Cardiac muscle cell (in vitro differentiated cells and primary cell): ENCODE results near the gene TUBB2A. TPM values are rescaled to one million over a fixed set of nuclear protein-coding genes. Genes with fewer than 3 reads are reported as not detected.
A peak's percentile ranks its signal among the peaks of the same experiment; 100 is the strongest.

ENCODE experiments used
- DNase-seq, 2 donors: peaks; one replicate each; pipeline versions ENCODE4 v3.0.0 to v3.0.0-alpha.2; 2010 to 2017; ENCODE audit warnings: low read depth in 1 of 2, low spot score in 1 of 2
- H3K27ac ChIP-seq: fragments of 200-600 bp; sonication (generic); 2 replicates; pipeline ENCODE4 v1.5.1; 2016
- H3K27me3 ChIP-seq: fragments of 200-600 bp; sonication (generic); 2 replicates; pipeline ENCODE4 v1.6.0; 2016; ENCODE audit warnings: control low read depth
- H3K36me3 ChIP-seq: fragments of 200-600 bp; sonication (generic); 2 replicates; pipeline ENCODE4 v1.5.1; 2016; ENCODE audit warnings: control low read depth
- H3K4me1 ChIP-seq: fragments of 200-600 bp; sonication (generic); 2 replicates; pipeline ENCODE4 v1.8.1; 2017; ENCODE audit warnings: low read depth, mild to moderate bottlenecking, mixed run types
- H3K4me3 ChIP-seq: fragments of 200-600 bp; sonication (generic); 2 replicates; pipeline ENCODE4 v1.5.1; 2016; ENCODE audit warnings: mild to moderate bottlenecking
- H3K9me3 ChIP-seq: fragments of 200-600 bp; sonication (generic); 2 replicates; pipeline ENCODE4 v1.5.1; 2017; ENCODE audit warnings: low read depth, mild to moderate bottlenecking, control low read depth
- polyA plus RNA-seq: library from polyadenylated mRNA; unstranded; fragments of >200 nt; fragmentation: Nextera tagmentation; extraction: Ambion mirVana; gene quantifications from 2 replicates; pipeline ENCODE4 v1.2.1, GENCODE V29; 2016
- total RNA-seq: library from RNA; depleted of rRNA; stranded (reverse); fragments of >200 nt; gene quantifications from 2 replicates; pipeline ENCODE4 v1.2.3, GENCODE V29; 2016
- TF ChIP-seq, protein P1 (sequence below): IDR thresholded peaks from 2 replicates; pipeline ENCODE4 v1.5.1; 2012; ENCODE audit warnings: low read depth, mild to moderate bottlenecking, low read length

TUBB2A gene
- total and polyA plus RNA-seq, 2 experiments from 2014 or later = 46.3 to 110 TPM

DNA sequence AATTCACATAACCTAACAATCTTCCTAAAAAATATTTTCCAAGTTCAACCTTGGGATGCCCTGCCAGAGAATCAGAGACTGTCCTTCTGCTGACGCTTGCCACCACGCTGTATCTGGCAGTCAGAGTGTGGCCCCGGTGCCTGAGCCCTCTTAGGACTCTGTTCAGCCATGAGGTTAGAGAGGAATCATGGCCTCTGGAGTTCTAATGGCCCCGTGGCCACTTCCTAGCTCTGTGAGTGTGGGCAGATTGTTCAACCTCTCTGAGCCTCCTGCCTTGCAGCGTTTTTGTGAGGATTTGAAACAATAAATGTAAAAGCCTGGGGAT lies 36.6 kb downstream of the TUBB2A start:
- Histone ChIP-seq H3K36me3 (no peaks in the 10 kb centered on the region), H3K4me3 (no peak overlapping the region), H3K9me3 (no peaks in the 10 kb centered on the region), H3K4me1 (no peaks in the 10 kb centered on the region), H3K27ac (no peak overlapping the region), H3K27me3 (no peaks in the 10 kb centered on the region)
- no peak for DNase-seq
- TF ChIP-seq, protein P1, sequence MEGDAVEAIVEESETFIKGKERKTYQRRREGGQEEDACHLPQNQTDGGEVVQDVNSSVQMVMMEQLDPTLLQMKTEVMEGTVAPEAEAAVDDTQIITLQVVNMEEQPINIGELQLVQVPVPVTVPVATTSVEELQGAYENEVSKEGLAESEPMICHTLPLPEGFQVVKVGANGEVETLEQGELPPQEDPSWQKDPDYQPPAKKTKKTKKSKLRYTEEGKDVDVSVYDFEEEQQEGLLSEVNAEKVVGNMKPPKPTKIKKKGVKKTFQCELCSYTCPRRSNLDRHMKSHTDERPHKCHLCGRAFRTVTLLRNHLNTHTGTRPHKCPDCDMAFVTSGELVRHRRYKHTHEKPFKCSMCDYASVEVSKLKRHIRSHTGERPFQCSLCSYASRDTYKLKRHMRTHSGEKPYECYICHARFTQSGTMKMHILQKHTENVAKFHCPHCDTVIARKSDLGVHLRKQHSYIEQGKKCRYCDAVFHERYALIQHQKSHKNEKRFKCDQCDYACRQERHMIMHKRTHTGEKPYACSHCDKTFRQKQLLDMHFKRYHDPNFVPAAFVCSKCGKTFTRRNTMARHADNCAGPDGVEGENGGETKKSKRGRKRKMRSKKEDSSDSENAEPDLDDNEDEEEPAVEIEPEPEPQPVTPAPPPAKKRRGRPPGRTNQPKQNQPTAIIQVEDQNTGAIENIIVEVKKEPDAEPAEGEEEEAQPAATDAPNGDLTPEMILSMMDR = no peak

DNA sequence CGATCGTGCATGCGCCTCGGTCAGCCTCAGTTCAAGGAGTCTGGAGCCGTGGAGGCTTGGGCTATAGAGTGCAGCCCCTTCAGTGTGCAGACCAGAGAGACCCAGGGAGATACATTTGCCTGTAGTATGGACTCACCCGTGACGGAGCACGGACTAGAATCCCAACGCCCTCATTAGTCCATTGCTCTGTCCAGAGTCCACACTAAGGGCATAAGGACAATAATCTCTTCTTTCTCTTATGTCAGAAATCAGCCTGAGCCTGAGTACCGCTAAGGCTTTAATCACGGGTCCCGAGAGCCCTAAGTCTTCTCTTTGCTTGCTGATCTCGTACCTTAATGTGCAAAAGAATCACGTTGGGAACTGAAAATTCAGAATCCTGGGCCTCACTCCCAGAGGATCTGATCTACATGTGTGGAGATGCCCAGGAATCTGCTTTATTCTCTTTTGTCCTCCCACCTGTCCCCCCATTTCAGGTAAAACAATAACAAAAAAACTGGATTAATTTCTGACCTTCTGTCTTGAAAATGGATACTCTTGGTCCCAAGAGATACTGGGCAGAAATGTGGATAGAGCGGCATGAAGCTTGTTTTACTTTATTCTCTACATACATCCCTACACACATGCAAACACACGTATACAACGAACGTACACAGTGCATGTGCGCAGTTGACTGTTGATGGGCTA lies 38.2 kb downstream of the TUBB2A start:
- Histone ChIP-seq H3K4me1 (no peaks in the 10 kb centered on the region), H3K27me3 (no peaks in the 10 kb centered on the region), H3K27ac (peak overlapping the region; percentile 73), H3K36me3 (no peaks in the 10 kb centered on the region), H3K9me3 (no peaks in the 10 kb centered on the region), H3K4me3 (peak overlapping the region; percentile 64)
- TF ChIP-seq, protein P1 = no peak
- DNase-seq = peak in 1 of 2 donors; percentile 42

DNA sequence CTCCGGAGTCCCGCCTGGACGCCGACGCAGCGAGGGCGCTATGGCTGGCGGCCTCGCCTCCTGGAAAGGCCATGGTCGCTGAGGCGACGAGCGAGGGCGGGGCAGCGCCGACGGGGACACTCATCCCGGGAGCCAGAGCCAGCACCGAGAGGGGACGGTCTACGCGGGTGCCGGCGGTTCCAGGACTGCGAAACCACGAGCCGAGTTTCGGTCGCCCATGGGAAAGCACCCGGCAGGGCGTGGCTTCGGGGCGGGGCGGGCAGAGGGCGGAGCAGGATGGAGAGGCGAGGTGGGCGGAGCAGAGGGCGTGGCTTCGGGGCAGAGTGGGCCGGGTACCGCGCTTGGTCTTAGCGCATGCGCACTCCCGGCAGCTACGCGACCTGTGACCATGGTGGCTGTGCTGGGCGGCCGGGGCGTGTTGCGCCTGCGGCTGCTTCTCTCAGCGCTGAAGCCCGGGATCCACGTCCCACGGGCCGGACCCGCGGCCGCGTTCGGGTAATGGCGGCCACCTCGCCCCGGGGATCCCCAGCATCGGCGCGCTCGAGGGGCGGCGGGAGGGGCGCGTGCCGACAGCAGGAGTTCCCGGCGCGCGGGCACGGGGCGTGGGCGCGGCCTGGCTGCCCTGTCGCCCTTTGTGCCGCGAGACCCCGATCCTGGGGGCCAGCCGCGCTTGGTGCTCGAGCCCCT lies 38.8 kb downstream of the TUBB2A start, which contains the start of gene BPHL:
TSS of gene BPHL (plus strand) at position 359 of the 687 bp plus-strand sequence. CDS start at position 389, 30 bp downstream.
- no peaks in the 10 kb centered on the region for H3K36me3 ChIP-seq
- H3K4me1 ChIP-seq = no peaks in the 10 kb centered on the region
- TF ChIP-seq, protein P1 = no peak
- DNase-seq = peak; percentile 95 to 98
- H3K9me3 ChIP-seq = no peaks in the 10 kb centered on the region
- no peaks in the 10 kb centered on the region for H3K27me3 ChIP-seq
- peak within 1 kb of the TSS; percentile 73 for H3K27ac ChIP-seq
- peak within 1 kb of the TSS; percentile 64 for H3K4me3 ChIP-seq

DNA sequence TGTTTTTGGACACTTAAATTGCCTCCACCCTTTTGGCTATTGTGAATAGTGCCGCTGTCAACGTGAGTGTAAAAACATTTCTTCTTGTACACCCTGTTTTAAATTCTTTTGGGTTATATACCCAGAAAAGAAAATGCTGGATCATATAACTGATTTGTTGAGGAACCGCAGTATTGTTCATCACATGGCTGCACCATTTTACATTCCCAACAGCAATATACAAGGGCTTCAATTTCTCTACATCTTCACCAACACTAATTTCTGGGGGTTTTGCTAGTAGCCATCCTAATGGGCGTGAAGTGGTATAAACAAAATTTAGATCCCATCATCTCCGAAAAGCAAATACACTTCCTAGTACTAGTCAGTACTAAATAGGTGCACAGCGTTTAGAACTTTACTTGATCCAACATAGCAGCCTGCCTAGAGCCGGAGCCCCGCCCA lies 39.4 kb downstream of the TUBB2A start:
- TF ChIP-seq, protein P1 = no peak
- peak overlapping the region; percentile 73 for H3K27ac ChIP-seq
- H3K4me1 ChIP-seq = no peaks in the 10 kb centered on the region
- no peaks in the 10 kb centered on the region for H3K27me3 ChIP-seq
- H3K4me3 ChIP-seq = peak overlapping the region; percentile 64
- peaks cover 5% of the 10 kb centered on the region for H3K36me3 ChIP-seq
- H3K9me3 ChIP-seq = no peaks in the 10 kb centered on the region
- DNase-seq = no peak

DNA sequence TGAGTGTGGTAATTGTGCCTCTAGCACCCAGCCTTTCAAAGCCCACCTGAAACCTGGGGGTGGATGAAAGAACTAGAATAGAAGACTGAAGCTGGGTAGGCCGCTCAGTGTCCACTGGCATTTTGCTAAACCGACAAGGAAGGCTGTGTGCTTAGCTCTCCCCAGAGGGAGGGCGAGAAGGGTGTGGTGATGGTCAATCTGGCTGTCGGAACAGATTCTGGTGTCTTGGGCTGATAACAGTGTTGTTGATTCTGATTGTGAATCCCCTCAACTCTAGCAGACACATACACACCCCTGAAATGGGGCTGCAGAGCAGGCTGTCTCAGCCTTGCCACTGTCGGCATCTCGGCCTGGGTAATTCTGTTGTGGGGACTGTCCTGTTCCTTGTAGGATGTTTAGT lies 43.0 kb downstream of the TUBB2A start:
- TF ChIP-seq, protein P1 = no peak
- Histone ChIP-seq H3K4me3 (no peak overlapping the region), H3K9me3 (no peaks in the 10 kb centered on the region), H3K36me3 (peaks cover 7% of the 10 kb centered on the region), H3K4me1 (no peaks in the 10 kb centered on the region), H3K27me3 (no peaks in the 10 kb centered on the region), H3K27ac (no peak overlapping the region)
- no peak for DNase-seq
